Mucosa of descending colon (tissue), 3 donors: ENCODE data around the gene PKN1. TPM values are rescaled to one million over a fixed set of nuclear protein-coding genes. Genes with fewer than 3 reads are reported as not detected.

ENCODE experiments used
- ATAC-seq: fragments of 200-7000 bp; cut with Tn5 transposase; one replicate; pipeline ENCODE4 v1.9.1; 2020; ENCODE audit warnings: mild to moderate bottlenecking, moderate library complexity
- DNase-seq, 3 donors: peaks; one replicate each; pipeline ENCODE4 v3.0.0-alpha.2; 2020
- H3K36me3 ChIP-seq: fragments of 200-600 bp; one replicate; pipeline ENCODE4 v1.8.0; 2021; ENCODE audit warnings: low read depth, mild to moderate bottlenecking
- H3K4me1 ChIP-seq: fragments of 200-600 bp; one replicate; pipeline ENCODE4 v1.8.0; 2021; ENCODE audit warnings: low read depth, mild to moderate bottlenecking
- H3K4me3 ChIP-seq: fragments of 200-600 bp; one replicate; pipeline ENCODE4 v1.8.0; 2021; ENCODE audit warnings: mild to moderate bottlenecking
- H3K9me3 ChIP-seq: fragments of 200-600 bp; one replicate; pipeline ENCODE4 v1.8.0; 2021; ENCODE audit warnings: mild to moderate bottlenecking
- CTCF ChIP-seq: fragments of 200-600 bp; IDR thresholded peaks from one replicate; pipeline ENCODE4 v1.8.0; 2022; ENCODE audit warnings: antibody characterized with exemption, mild to moderate bottlenecking
- intact Hi-C, 2 donors: fragments of 100-400 bp; cut with DNase I in 1 of 2; cut with micrococcal nuclease in 1 of 2; formaldehyde crosslinking; loops; one replicate each; pipeline versions ENCODE4 v1.11.0 to v1.11.1; 2022; cut with DNase I, micrococcal nuclease
- total RNA-seq, 3 donors: library from RNA; stranded (reverse); fragmentation: NEBNext Ultra II Directional in 2 of 3; extraction: Animal tissue kit (Norgen Biotek cat#: 25700) in 2 of 3; gene quantifications; one replicate each; pipeline versions ENCODE4 v1.2.1 to v1.2.4, GENCODE V29; 2021 to 2023
- donor health status: DM: no; HTN: no; CAD: no; lungs with moderate emphysema.
- donor health status: DM: no; HTN: no; CAD: no.
- donor health status: DM: no; HTN: yes; CAD: no.

The PKN1 gene
- total RNA-seq, 3 donors from 2014 or later, result 30.1 to 117 (median 42.0) TPM

- DNase-seq (peak in 2 of 3 donors; percentile 58 to 70), ATAC-seq (peak; percentile 55)
- H3K36me3 ChIP-seq, result no peaks in the 10 kb centered on the region
- no peak overlapping the region for H3K4me3 ChIP-seq
- H3K4me1 ChIP-seq, result peaks cover 8% of the 10 kb centered on the region
- peak; percentile 76 for TF ChIP-seq CTCF
- no peaks in the 10 kb centered on the region for H3K9me3 ChIP-seq
- intact Hi-C loops, result no loop called here
These were observed 47.0 kb downstream of the PKN1 start for GRCh38 chr19:14479975-14480699.

GRCh38 chr19:14480700-14481079 is 47.6 kb downstream of the PKN1 start:
- ATAC-seq, result no peak
- DNase-seq, result no peak
- no peaks in the 10 kb centered on the region for H3K9me3 ChIP-seq
- no peaks in the 10 kb centered on the region for H3K36me3 ChIP-seq
- intact Hi-C loops, result no loop called here
- no peak for TF ChIP-seq CTCF
- peaks cover 3% of the 10 kb centered on the region for H3K4me1 ChIP-seq
- no peak overlapping the region for H3K4me3 ChIP-seq

GRCh38 chr19:14482172-14482941 is 49.3 kb downstream of the PKN1 start:
- DNase-seq (no peak), ATAC-seq (no peak)
- H3K9me3 ChIP-seq, result no peaks in the 10 kb centered on the region
- H3K4me3 ChIP-seq, result no peak overlapping the region
- no peaks in the 10 kb centered on the region for H3K4me1 ChIP-seq
- TF ChIP-seq CTCF, result no peak
- intact Hi-C loops, result no loop called here
- no peaks in the 10 kb centered on the region for H3K36me3 ChIP-seq

GRCh38 chr19:14487370-14488125 is 54.4 kb downstream of the PKN1 start:
- intact Hi-C loops, result no loop called here
- Histone ChIP-seq H3K9me3 (no peaks in the 10 kb centered on the region), H3K36me3 (no peaks in the 10 kb centered on the region), H3K4me3 (no peak overlapping the region), H3K4me1 (peaks cover 6% of the 10 kb centered on the region)
- no peak for DNase-seq
- TF ChIP-seq CTCF, result no peak
- no peak for ATAC-seq

GRCh38 chr19:14492756-14493337 is 59.7 kb downstream of the PKN1 start:
- DNase-seq (no peak), ATAC-seq (no peak)
- no peaks in the 10 kb centered on the region for H3K36me3 ChIP-seq
- peaks cover 47% of the 10 kb centered on the region for H3K4me1 ChIP-seq
- intact Hi-C loops, result no loop called here
- no peak overlapping the region for H3K4me3 ChIP-seq
- TF ChIP-seq CTCF, result no peak
- no peaks in the 10 kb centered on the region for H3K9me3 ChIP-seq
